Heart left ventricle (tissue), 16 donors: ENCODE results near the gene PTGDR2. TPM values are rescaled to one million over a fixed set of nuclear protein-coding genes. Genes with fewer than 3 reads are reported as not detected.

Source experiments
- ATAC-seq, 4 donors: fragments of 200-7000 bp; cut with Tn5 transposase; one replicate each; pipeline ENCODE4 v1.9.1; 2020 to 2022; ENCODE audit warnings: moderate library complexity in 4 of 4, mild to moderate bottlenecking in 3 of 4, moderate number of reproducible peaks in 1 of 4
- DNase-seq, 5 donors: peaks; one replicate each; pipeline ENCODE4 v3.0.0-alpha.2; 2020
- H3K27ac ChIP-seq, 12 donors: fragments of 200-600 bp; sonication (generic) in 4 of 12; one replicate each; pipeline versions ENCODE4 v1.5.0 to v1.8.0; 2016 to 2022; ENCODE audit warnings: mild to moderate bottlenecking in 2 of 12
- H3K27me3 ChIP-seq, 9 donors: fragments of 200-600 bp; sonication (generic) in 2 of 9; one replicate each; pipeline versions ENCODE4 v1.5.1 to v1.8.0; 2016 to 2022; ENCODE audit warnings: mild to moderate bottlenecking in 3 of 9
- H3K36me3 ChIP-seq, 9 donors: fragments of 200-600 bp; sonication (generic) in 2 of 9; one replicate each; pipeline versions ENCODE4 v1.5.0 to v1.8.0; 2018 to 2022; ENCODE audit warnings: mild to moderate bottlenecking in 2 of 9
- H3K4me1 ChIP-seq, 12 donors: fragments of 200-600 bp; sonication (generic) in 4 of 12; one replicate each; pipeline versions ENCODE4 v1.5.0 to v1.8.0; 2016 to 2022; ENCODE audit warnings: mild to moderate bottlenecking in 3 of 12
- H3K4me3 ChIP-seq, 12 donors: fragments of 200-600 bp; sonication (generic) in 4 of 12; one replicate each; pipeline versions ENCODE4 v1.5.0 to v1.8.0; 2017 to 2022; ENCODE audit warnings: mild to moderate bottlenecking in 9 of 12, moderate library complexity in 4 of 12
- H3K9me3 ChIP-seq, 12 donors: fragments of 200-600 bp; sonication (generic) in 4 of 12; one replicate each; pipeline versions ENCODE4 v1.5.0 to v1.8.0; 2016 to 2022; ENCODE audit warnings: mild to moderate bottlenecking in 1 of 12
- POLR2A ChIP-seq, 2 donors: fragments of 450-650 bp; IDR thresholded peaks; one replicate each; pipeline ENCODE4 v1.6.1; 2017; ENCODE audit warnings: antibody characterized with exemption in 2 of 2, mild to moderate bottlenecking in 2 of 2, moderate library complexity in 2 of 2
- WGBS, 4 donors: extraction: QIAGEN DNeasy Blood & Tissue Kit in 2 of 4; methylation state at CpG; one replicate each; pipeline versions ENCODE4 v1.1.5 to v1.1.7; 2013 to 2018; 5-methylcytosine and 5-hydroxymethylcytosine counted together
- intact Hi-C, 10 donors: fragments of 100-400 bp; cut with DNase I; formaldehyde crosslinking; loops; one replicate each; pipeline versions ENCODE4 v1.11.1 to v1.14.2; 2022
- polyA plus RNA-seq, 2 donors: library from polyadenylated mRNA; stranded (reverse); fragments of 200-250 nt; gene quantifications; one replicate each; pipeline ENCODE4 v1.2.3, GENCODE V29; 2013
- total RNA-seq, 9 donors: library from RNA; depleted of rRNA in 2 of 9; stranded (reverse); fragments of >200 nt in 2 of 9; fragmentation: NEBNext Ultra II Directional in 3 of 9; extraction: Animal tissue kit (Norgen Biotek cat#: 25700) in 3 of 9; gene quantifications; one replicate each; pipeline versions ENCODE4 v1.1.0 to v1.2.4, GENCODE V29; 2016 to 2023
- TF ChIP-seq, protein P1 (sequence below), 12 donors: fragments of 200-600 bp; sonication (generic) in 4 of 12; IDR thresholded peaks; one replicate each; pipeline versions ENCODE4 v1.5.0 to v1.8.0; 2018 to 2022; ENCODE audit warnings: antibody characterized with exemption in 12 of 12, mild to moderate bottlenecking in 5 of 12
- donor health status: ischemic (EF 13 %, LVEDD 7.1; RV severe dilation, severe dysfunction).
- donor health status: healthy with polysubstance abuse.
- donor health status: DM: no; HTN: yes; CAD: no.
- donor health status: DM: no; HTN: no; CAD: no.
- donor health status: ischemic (EF 25% LVEDD 6.9; RV normal size, moderate dysfunction).
- donor health status: ischemic (EF 25% LVEDD 5.7; RV mildly dilated, moderate dysfunction).
- donor health status: healthy.
- donor health status: DM: yes; HTN: yes; CAD: no.
- donor health status: ischemic (EF 35%, LVEDD 5.7; RV mildly dilated, moderate dysfunction).
- donor health status: nonischemic (EF 11% LVEDD 7.7; RV severe dilation, severe dysfunction).
- donor health status: DM: yes; HTN: yes; CAD: no.
- donor health status: PGD.
- donor health status: ischemic (EF 29% LVEDD 5.4; RV normal size, mild dysfunction).
- donor health status: nonischemic (EF 23%, LVEDD 6.1; RV moderate dilation, normal function).

Gene PTGDR2
- total and polyA plus RNA-seq, 11 donors, result 0.61 to 7.9 (median 1.4) TPM

DNA sequence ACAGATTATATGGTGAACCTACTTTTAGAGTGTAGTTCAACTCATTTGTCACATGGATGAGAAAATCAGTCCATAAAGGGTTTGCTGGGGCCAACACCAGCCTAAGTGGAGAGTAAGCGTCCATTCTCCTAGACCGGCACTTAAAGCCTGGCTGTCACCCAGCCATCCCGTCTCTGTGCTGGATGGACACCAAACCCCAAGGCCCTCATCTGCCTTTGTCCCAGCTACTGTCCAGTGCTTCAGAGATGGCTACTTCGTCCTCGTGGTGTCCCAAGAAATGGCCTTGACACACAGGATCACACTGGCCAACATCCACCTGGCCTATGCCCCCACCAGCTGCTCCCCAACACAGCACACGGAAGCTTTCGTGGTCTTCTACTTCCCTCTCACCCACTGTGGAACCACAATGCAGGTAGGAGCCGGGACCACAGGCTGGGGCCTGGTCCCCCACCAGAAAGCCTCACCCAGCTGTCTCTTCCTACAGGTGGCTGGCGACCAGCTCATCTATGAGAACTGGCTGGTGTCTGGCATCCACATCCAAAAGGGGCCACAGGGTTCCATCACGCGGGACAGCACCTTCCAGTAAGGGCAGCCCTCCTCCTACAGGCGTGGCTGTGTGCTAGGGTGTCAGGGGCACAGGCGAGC, 15.1 kb upstream of the PTGDR2 start:
- Histone ChIP-seq H3K4me3 (no peak overlapping the region), H3K4me1 (peaks cover 5 to 55% (median 28%) of the 10 kb centered on the region in 12 donors), H3K27me3 (no peaks in the 10 kb centered on the region), H3K27ac (peak overlapping the region in 8 of 12 donors; percentile 10 to 78 (median 57)), H3K9me3 (no peaks in the 10 kb centered on the region), H3K36me3 (no peaks in the 10 kb centered on the region)
- 64 to 79% (median 77%) methylated on average over 8 to 13 of the region's 13 CpGs for WGBS, 4 donors
- intact Hi-C loops, result no loop called here
- ATAC-seq (no peak), DNase-seq (peak in 2 of 5 donors; percentile 8 to 28)
- no peak for TF ChIP-seq POLR2A (IDR thresholded peaks at IDR 0.05)
- TF ChIP-seq, protein P1, sequence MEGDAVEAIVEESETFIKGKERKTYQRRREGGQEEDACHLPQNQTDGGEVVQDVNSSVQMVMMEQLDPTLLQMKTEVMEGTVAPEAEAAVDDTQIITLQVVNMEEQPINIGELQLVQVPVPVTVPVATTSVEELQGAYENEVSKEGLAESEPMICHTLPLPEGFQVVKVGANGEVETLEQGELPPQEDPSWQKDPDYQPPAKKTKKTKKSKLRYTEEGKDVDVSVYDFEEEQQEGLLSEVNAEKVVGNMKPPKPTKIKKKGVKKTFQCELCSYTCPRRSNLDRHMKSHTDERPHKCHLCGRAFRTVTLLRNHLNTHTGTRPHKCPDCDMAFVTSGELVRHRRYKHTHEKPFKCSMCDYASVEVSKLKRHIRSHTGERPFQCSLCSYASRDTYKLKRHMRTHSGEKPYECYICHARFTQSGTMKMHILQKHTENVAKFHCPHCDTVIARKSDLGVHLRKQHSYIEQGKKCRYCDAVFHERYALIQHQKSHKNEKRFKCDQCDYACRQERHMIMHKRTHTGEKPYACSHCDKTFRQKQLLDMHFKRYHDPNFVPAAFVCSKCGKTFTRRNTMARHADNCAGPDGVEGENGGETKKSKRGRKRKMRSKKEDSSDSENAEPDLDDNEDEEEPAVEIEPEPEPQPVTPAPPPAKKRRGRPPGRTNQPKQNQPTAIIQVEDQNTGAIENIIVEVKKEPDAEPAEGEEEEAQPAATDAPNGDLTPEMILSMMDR (IDR thresholded peaks at IDR 0.05), result no peak

DNA sequence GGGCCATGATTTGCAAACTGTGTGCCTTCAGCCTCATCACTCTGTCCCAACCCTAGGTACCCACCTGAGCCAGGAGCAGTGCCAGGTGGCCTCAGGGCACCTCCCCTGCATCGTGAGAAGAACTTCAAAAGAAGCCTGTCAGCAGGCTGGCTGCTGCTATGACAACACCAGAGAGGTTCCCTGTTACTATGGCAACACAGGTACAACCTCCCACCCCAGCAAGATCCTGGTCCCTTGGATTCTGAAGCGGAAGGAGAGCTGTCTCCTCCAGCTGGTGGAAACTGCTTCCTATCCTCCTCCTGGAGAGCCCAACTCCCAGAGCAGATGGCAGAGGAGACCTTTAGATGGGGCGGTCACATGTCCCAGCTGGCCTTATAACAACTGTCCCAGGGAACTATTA, 14.5 kb upstream of the PTGDR2 start:
- intact Hi-C loops, result no loop called here
- ATAC-seq, result no peak
- peak overlapping the region in 5 of 12 donors; percentile 5 to 78 (median 70) for H3K27ac ChIP-seq

DNA sequence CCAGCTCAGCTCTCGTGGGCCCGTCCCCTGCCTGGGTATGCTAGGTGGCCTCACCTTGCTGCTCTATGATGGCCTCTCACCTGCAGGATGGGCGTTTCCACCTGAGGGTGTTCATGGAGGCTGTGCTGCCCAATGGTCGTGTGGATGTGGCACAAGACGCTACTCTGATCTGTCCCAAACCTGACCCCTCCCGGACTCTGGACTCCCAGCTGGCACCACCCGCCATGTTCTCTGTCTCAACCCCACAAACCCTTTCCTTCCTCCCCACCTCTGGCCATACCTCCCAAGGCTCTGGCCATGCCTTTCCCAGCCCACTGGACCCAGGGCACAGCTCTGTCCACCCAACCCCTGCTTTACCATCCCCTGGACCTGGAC, 13.7 kb upstream of the PTGDR2 start:
- 86 to 96% (median 95%) methylated on average over 4 to 7 of the region's 7 CpGs for WGBS, 4 donors
- peak in 1 of 5 donors; percentile 22 for DNase-seq
- peaks cover 5 to 52% (median 28%) of the 10 kb centered on the region in 12 donors for H3K4me1 ChIP-seq

More for the DNA sequence above, 14.5 kb upstream of the PTGDR2 start:
- Histone ChIP-seq H3K27me3 (no peaks in the 10 kb centered on the region), H3K4me3 (no peak overlapping the region), H3K4me1 (peaks cover 5 to 55% (median 28%) of the 10 kb centered on the region in 12 donors), H3K9me3 (no peaks in the 10 kb centered on the region), H3K36me3 (no peaks in the 10 kb centered on the region)
- no peak for TF ChIP-seq POLR2A (IDR thresholded peaks at IDR 0.05)
- TF ChIP-seq, protein P1 (IDR thresholded peaks at IDR 0.05), result no peak
- peak in 1 of 5 donors; percentile 28 for DNase-seq
- WGBS, 4 donors, result 69 to 80% (median 75%) methylated on average over 3 of the region's 3 CpGs

More for the DNA sequence above, 13.7 kb upstream of the PTGDR2 start:
- no peak overlapping the region for H3K27ac ChIP-seq
- H3K4me3 ChIP-seq, result no peak overlapping the region
- H3K27me3 ChIP-seq, result no peaks in the 10 kb centered on the region
- intact Hi-C loops, result no loop called here
- no peak for ATAC-seq
- H3K9me3 ChIP-seq, result no peaks in the 10 kb centered on the region
- TF ChIP-seq, protein P1 (IDR thresholded peaks at IDR 0.05), result no peak
- no peak for TF ChIP-seq POLR2A (IDR thresholded peaks at IDR 0.05)
- H3K36me3 ChIP-seq, result no peaks in the 10 kb centered on the region
